ENCODE data around the gene PHC2.
A peak's percentile ranks its signal among the peaks of the same experiment; 100 is the strongest.

DNA sequence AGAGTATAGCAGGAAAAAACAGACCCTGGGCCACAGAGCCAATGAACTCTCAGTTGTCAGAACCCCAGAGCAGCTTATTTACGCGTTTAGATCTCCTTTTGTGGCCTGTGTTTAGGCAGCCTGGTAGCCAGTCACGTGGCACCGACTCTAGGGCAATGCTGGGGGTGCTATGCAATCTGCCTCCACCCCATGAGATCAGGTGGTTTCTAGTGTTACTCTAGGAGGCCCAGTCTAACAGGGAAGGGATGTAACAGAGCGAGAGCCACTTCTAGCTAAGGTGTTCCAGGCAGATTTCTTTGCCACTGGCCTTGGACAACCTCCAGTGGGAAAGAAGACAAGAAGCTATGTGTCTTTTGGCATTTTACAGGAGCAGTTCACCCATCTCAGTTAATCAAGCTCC is 98.0 kb downstream of the PHC2 start:
- TF ChIP-seq EP300 (IDR thresholded peaks at IDR 0.05) (no peak), CTCF (IDR thresholded peaks at IDR 0.05) (no peak), POLR2A (IDR thresholded peaks at IDR 0.05) (peak in 1 of 4 donors; percentile 43), POLR2AphosphoS5 (IDR thresholded peaks at IDR 0.05) (no peak)
